ENCODE data around the gene CNIH2. TPM values are rescaled to one million over a fixed set of nuclear protein-coding genes. Genes with fewer than 3 reads are reported as not detected.

Gene CNIH2
- total and polyA plus RNA-seq, 2 of the 8 experiments (the other 6 are each of a cell fraction or from before 2014, with no cell fraction given) = 12.5 to 15.8 TPM

- Histone ChIP-seq H2AFZ (ENCODE audit: low read length) (no peak overlapping the region), H3K4me1 (replicated peaks in 1 of 4; ENCODE audit: control insufficient read depth in 3 of 4, insufficient read depth in 4 of 4, low read length in 3 of 4) (no peaks in the 10 kb centered on the region), H3K9ac (replicated peaks in 1 of 4; ENCODE audit: extremely low read depth in 1 of 4, low read depth in 3 of 4, low read length in 3 of 4) (no peak overlapping the region), H4K91ac (replicated peaks; ENCODE audit: insufficient read length, low read length) (no peak overlapping the region), H4K5ac (ENCODE audit: insufficient read length, low read depth, low read length) (no peak overlapping the region), H3K27ac (ENCODE audit: low read depth, low read length) (no peak overlapping the region), H2BK20ac (ENCODE audit: low read length) (no peak overlapping the region), H3K79me1 (ENCODE audit: low read depth, low read length) (no peaks in the 10 kb centered on the region), H4K8ac (ENCODE audit: extremely low read depth, insufficient read depth, low read length) (no peak overlapping the region), H2BK120ac (replicated peaks; ENCODE audit: low read depth, low read length) (no peak overlapping the region), H2BK12ac (ENCODE audit: low read depth, low read length) (no peak overlapping the region), H3K79me2 (ENCODE audit: control insufficient read depth in 1 of 2, insufficient read depth in 2 of 2, low read length in 2 of 2) (no peaks in the 10 kb centered on the region), H3K23ac (ENCODE audit: insufficient read length) (no peak overlapping the region), H3K9me3 (ENCODE audit: insufficient read depth in 2 of 2, low read depth in 1 of 2, low read length in 1 of 2) (no peaks in the 10 kb centered on the region), H3K56ac (replicated peaks; ENCODE audit: insufficient read length, low read depth, low read length) (no peak overlapping the region), H3K36me3 (ENCODE audit: control insufficient read depth in 2 of 4, insufficient read depth in 4 of 4, low read length in 3 of 4) (no peaks in the 10 kb centered on the region), H4K20me1 (replicated peaks in 1 of 2; ENCODE audit: control insufficient read depth in 1 of 2, insufficient read depth in 2 of 2, low read length in 2 of 2) (peaks cover 0 to 7% of the 10 kb centered on the region in 2 experiments), H3K4me2 (ENCODE audit: insufficient read depth in 1 of 2, low read depth in 2 of 2, low read length in 2 of 2) (no peak overlapping the region), H2AK5ac (ENCODE audit: low read depth, low read length) (no peak overlapping the region), H3K4ac (replicated peaks; ENCODE audit: insufficient read length, low read depth, low read length) (no peak overlapping the region), H3K27me3 (replicated peaks in 1 of 4; ENCODE audit: control insufficient read depth in 3 of 4, extremely low read depth in 1 of 4, insufficient read depth in 3 of 4, low read length in 3 of 4) (no peaks in the 10 kb centered on the region), H3K4me3 (ENCODE audit: extremely low read depth in 1 of 4, insufficient read depth in 2 of 4, low read depth in 3 of 4, low read length in 4 of 4) (no peak overlapping the region), H2BK5ac (ENCODE audit: low read depth, low read length) (no peak overlapping the region), H3K23me2 (ENCODE audit: low read depth, low read length) (no peaks in the 10 kb centered on the region), H2BK15ac (ENCODE audit: low read length) (no peak overlapping the region), H3K14ac (ENCODE audit: insufficient read length) (no peak overlapping the region), H3K18ac (ENCODE audit: extremely low read depth, low read length) (no peak overlapping the region)
- 88% methylated on average over 3 of the region's 3 CpGs; no CpG with 5 or more reads in 1 of the 2 experiments for WGBS, 2 experiments (ENCODE audit: extremely low coverage in 1 of 2, insufficient coverage in 1 of 2, insufficient read length in 1 of 2, insufficient replicate concordance in 2 of 2, low coverage in 1 of 2, low lambda C conversion rate in 2 of 2, missing lambda C conversion rate in 1 of 2)
- CTCF ChIA-PET (ENCODE audit: partially characterized antibody) = interaction anchor here (0.8 to 2.5 kb wide), 2 partner anchors 9 to 25 kb away, joined by 3 to 13 read pairs; no protein-coding TSS in a partner anchor
- no peak for FAIRE-seq
- no peak for DNase-seq (ENCODE audit: low read depth in 1 of 2, low spot score in 2 of 2)
- POLR2A ChIA-PET (ENCODE audit: partially characterized antibody) = interaction anchor here (1.6 to 1.8 kb wide), 2 partner anchors 12 to 35 kb away, joined by 3 to 4 read pairs; no protein-coding TSS in a partner anchor
- no peak for TF ChIP-seq JUND (IDR thresholded peaks at IDR 0.05; ENCODE audit: low read length)
- TF ChIP-seq SP2 (IDR thresholded peaks at IDR 0.05; ENCODE audit: low read length) = no peak
- TF ChIP-seq CBX8 (IDR thresholded peaks at IDR 0.05; ENCODE audit: borderline replicate concordance, low read depth, low read length) = no peak
- TF ChIP-seq POLR2AphosphoS5 (IDR thresholded peaks at IDR 0.05; ENCODE audit: low read depth, low read length) = no peak
- TF ChIP-seq ZNF274 (IDR thresholded peaks at IDR 0.05; ENCODE audit: borderline replicate concordance, extremely low read depth, low read length) = no peak
- no peak for TF ChIP-seq FOSL1 (IDR thresholded peaks at IDR 0.05; ENCODE audit: insufficient read depth, low read depth, low read length)
- TF ChIP-seq SIRT6 (IDR thresholded peaks at IDR 0.05; ENCODE audit: low read length) = no peak
- TF ChIP-seq RFX5 (IDR thresholded peaks at IDR 0.05; ENCODE audit: borderline replicate concordance, low read depth, low read length) = no peak
Measured at GRCh38 chr11:66247801-66248200, 30.2 kb upstream of the CNIH2 start.

Data from H1 (cell line).